Bronchial epithelial cell (primary cell): Measurements from ENCODE around the gene THG1L. TPM values are rescaled to one million over a fixed set of nuclear protein-coding genes. Genes with fewer than 3 reads are reported as not detected.

Experiments
- DNase-seq: peaks from one replicate; pipeline ENCODE4 v3.0.0-alpha.2; 2010; ENCODE audit warnings: low read depth
- FAIRE-seq: peaks from 2 replicates; lab custom pipeline; 2011; peaks lifted over from hg19 to GRCh38; lab: Jason Lieb, UNC
- H3K27me3 ChIP-seq: 2 replicates; pipeline ENCODE4 v1.5.1; 2011; ENCODE audit warnings: low read length; ENCODE audit not compliant: control insufficient read depth, insufficient read depth
- H3K36me3 ChIP-seq: 2 replicates; pipeline ENCODE4 v1.5.1; 2011; ENCODE audit warnings: low read length; ENCODE audit not compliant: control insufficient read depth, insufficient read depth
- H3K4me3 ChIP-seq: 2 replicates; pipeline ENCODE4 v1.5.1; 2011; ENCODE audit warnings: mild to moderate bottlenecking, low read depth, low read length, control low read depth
- CTCF ChIP-seq: IDR thresholded peaks from 2 replicates; pipeline ENCODE4 v1.5.1; 2011; ENCODE audit warnings: mild to moderate bottlenecking, moderate library complexity, low read length, control low read depth, inconsistent platforms; ENCODE audit not compliant: insufficient read depth, severe bottlenecking
- total RNA-seq: library from RNA; depleted of rRNA; stranded (reverse); fragments of >200 nt; gene quantifications from 2 replicates; pipeline ENCODE4 v1.2.1, GENCODE V29; 2014

The THG1L gene
- total RNA-seq, 1 donor from 2014 or later, result 38.2 TPM

GRCh38 chr5:157747766-157748700, 16.8 kb downstream of the THG1L start:
- TF ChIP-seq CTCF, result no peak
- no peaks in the 10 kb centered on the region for H3K36me3 ChIP-seq
- H3K27me3 ChIP-seq, result no peaks in the 10 kb centered on the region
- FAIRE-seq (no peak), DNase-seq (no peak)
- H3K4me3 ChIP-seq, result no peak overlapping the region

GRCh38 chr5:157748760-157749461, 17.7 kb downstream of the THG1L start:
- Histone ChIP-seq H3K36me3 (no peaks in the 10 kb centered on the region), H3K4me3 (no peak overlapping the region), H3K27me3 (no peaks in the 10 kb centered on the region)
- no peak for FAIRE-seq
- peak; percentile 72 for DNase-seq
- no peak for TF ChIP-seq CTCF

- TF ChIP-seq CTCF, result no peak
- H3K27me3 ChIP-seq, result no peaks in the 10 kb centered on the region
- no peak overlapping the region for H3K4me3 ChIP-seq
- DNase-seq (no peak), FAIRE-seq (no peak)
- H3K36me3 ChIP-seq, result no peaks in the 10 kb centered on the region
These were observed 18.2 kb downstream of the THG1L start for GRCh38 chr5:157749462-157749799.

GRCh38 chr5:157750320-157750719, 19.1 kb downstream of the THG1L start:
- no peak overlapping the region for H3K4me3 ChIP-seq
- H3K27me3 ChIP-seq, result no peaks in the 10 kb centered on the region
- peaks cover 2% of the 10 kb centered on the region for H3K36me3 ChIP-seq
- DNase-seq (peak; percentile 38), FAIRE-seq (no peak)
- TF ChIP-seq CTCF, result no peak

- Histone ChIP-seq H3K27me3 (no peaks in the 10 kb centered on the region), H3K4me3 (no peak overlapping the region), H3K36me3 (peaks cover 2% of the 10 kb centered on the region)
- DNase-seq (no peak), FAIRE-seq (no peak)
- no peak for TF ChIP-seq CTCF
These were observed 24.9 kb downstream of the THG1L start for GRCh38 chr5:157756122-157756521.
